GM21360 (cell line): ENCODE results near the gene SUPT3H.

Experiments
- ATAC-seq: cut with Tn5 transposase; IDR thresholded peaks from one replicate; pipeline ENCODE4 v1.9.1; 2021; ENCODE audit warnings: mild to moderate bottlenecking, moderate library complexity; ENCODE audit not compliant: unreplicated experiment

SUPT3H gene

GRCh38 chr6:45394586-45395095 lies 16.9 kb upstream of the SUPT3H start:
- no peak for ATAC-seq

- ATAC-seq = no peak
Measured at GRCh38 chr6:45388328-45388727, 10.6 kb upstream of the SUPT3H start.

DNA sequence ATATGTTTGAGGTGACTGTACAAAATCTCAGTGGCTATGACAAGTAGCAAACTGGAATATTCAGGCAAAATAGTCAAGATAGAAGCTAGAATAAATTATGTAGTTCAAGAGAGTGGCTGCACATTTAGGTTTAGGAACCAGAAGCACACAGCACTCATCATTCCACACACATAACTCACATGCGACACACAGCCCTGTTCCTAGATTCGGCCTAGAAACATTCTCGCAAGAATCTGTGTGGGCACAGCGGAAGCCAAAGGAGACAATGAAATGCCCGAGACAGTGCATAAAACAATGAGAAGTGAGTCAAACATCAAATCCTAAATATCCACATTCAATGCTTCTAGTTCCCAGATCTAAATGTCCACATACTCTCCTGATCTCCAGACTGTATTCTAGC lies 9.5 kb upstream of the SUPT3H start:
- no peak for ATAC-seq

GRCh38 chr6:45386501-45386900 lies 8.8 kb upstream of the SUPT3H start:
- ATAC-seq = no peak

DNA sequence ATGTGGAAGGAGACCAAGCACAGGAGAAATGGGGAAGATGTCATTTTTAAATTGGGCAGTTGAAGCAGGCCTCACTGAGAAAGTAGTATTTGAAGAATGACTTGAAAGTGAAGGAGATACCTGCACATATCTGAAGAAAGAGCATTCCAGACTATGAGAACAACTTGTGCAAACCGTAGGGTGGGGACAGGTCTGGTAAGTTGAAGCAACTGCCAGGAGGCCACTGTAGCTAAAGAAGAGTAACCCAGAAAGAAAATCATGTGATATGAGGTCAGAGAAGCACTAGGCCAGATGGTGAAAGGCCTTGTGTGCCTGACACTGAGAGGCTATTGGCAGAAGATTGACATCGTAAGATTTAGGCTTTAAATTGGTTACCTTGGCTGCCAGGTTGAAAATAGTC lies 4.7 kb upstream of the SUPT3H start:
- ATAC-seq = no peak

DNA sequence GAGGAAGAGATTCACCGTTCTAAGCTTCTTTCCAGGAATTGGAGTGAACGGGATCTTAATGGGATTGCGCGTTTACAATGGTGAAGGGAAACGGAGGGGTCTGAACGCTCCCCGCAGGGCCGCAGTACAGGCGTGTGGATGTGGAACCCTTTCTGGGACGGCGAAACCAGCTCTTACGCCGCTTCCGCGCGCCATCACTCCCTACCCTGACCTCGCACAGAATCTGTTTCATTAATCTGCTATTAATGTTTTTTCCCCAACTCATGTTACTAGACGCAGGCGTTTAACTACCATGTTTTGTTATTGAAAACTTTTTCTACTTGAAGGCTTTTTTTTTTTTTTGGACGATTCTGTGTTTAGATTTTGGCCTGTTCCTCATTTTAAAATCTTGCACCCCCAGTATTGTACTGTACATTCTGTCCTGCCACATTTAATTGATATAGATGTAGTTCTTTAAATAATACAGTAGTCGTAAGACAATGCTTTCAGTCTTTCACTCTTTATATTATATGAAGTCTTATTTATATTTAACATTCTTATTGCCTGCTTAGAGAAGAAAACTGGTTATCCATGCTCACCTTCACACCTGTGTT lies 696 bp upstream of the SUPT3H start:
- peak; percentile 15 for ATAC-seq

GRCh38 chr6:45377043-45377553 lies 636 bp downstream of the SUPT3H start:
- peak; percentile 4 for ATAC-seq

DNA sequence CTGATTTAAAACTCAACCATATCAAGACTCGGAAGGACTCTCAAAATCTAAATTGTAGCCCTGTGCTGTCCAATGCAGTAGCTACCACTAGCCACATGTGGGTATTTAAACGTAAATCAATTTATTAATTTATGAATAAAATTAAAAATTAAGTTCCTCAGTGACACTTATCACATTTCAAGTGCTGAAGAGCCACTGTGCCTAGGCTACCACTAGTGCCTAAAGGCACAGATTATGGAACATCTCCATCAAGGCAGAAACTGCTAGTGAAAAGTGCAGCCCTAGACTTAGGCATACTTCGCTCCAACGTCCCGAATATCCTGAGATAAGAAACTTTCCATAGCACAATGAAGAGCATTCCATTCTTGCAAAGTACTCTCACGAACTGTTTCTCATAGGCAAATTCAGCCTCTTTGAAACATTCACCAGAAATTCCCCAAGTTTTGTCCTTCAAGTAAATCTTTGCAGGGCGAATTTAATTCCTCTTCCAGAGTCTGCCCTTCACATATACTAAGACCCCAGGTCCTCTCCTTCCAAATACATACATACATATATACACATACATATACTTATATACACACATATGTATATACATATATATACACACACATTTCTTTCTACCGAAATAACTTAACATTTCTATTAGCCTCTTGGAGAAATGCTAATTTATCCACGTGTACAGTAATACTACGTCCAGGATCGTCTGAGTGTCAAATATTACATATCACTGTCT lies 1.3 kb downstream of the SUPT3H start:
- no peak for ATAC-seq

GRCh38 chr6:45375449-45375848 lies 2.3 kb downstream of the SUPT3H start:
- ATAC-seq = no peak

DNA sequence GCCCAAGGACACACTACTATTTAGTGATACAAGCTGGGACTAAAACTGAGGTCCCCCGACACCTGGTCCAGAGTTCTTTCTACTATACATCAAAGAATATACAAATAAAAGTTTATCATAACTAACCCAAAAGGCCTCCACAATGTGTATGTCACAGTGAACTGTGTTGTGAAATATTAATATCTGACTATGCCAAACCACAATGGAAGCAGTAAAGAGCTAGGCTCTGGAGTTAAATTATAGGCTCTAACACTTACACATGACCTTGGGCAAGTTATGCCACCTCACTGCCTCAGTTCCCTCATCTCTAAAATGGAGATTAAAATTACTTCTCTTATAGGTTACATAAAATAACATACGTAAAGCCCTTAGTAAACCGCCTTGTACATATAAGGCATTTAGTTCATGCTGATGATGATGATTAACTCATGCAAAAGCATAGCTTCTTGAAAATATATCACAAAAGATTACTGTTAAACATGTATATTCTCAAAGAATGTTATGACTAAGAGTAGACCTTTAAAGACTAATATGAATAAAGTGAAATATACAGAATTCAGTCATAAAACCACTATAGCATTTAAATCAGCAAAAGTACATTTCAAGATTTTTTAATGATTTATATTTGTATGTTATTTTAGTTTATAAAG lies 5.7 kb downstream of the SUPT3H start:
- ATAC-seq = no peak

DNA sequence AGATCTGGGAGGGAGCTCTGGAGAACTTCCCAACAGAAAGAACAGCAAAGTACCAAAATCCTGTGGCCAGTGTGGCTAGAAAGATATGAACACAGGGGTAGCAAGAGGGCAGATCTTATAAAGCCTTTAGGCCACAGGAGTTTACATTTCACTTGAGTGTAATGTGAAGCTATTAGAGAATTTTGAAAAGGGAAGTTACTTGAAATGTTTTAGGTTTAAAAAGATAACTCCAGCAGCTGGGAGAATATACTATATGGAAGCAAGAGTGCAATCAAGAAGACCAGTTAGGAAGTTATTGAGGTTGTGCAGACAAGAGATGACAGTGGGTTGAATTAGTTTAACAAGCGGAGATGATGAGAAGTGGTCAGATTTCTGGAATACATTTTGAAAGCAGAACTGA lies 7.9 kb downstream of the SUPT3H start:
- no peak for ATAC-seq

DNA sequence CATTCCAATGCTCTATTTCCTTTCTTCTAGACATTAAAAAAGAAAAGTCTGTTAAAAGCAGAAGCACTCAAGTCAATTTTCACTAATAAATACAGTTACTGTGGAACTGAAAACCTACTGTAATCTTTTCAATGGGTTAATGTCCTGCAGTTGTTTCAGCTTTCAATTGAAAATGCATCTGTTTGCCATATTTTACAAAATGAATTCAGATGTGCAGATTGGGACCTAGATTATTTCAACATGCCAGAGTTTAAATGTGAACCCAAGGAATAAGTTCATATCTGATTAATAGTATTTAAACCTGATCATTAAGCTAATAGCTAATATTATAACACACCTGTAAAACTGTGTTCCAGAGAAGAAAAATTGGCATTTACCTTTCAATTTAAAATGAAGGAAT lies 9.7 kb downstream of the SUPT3H start:
- no peak for ATAC-seq

GRCh38 chr6:45366534-45366933 lies 11.2 kb downstream of the SUPT3H start:
- no peak for ATAC-seq

- ATAC-seq = no peak
Measured at GRCh38 chr6:45365036-45365435, 12.7 kb downstream of the SUPT3H start.

DNA sequence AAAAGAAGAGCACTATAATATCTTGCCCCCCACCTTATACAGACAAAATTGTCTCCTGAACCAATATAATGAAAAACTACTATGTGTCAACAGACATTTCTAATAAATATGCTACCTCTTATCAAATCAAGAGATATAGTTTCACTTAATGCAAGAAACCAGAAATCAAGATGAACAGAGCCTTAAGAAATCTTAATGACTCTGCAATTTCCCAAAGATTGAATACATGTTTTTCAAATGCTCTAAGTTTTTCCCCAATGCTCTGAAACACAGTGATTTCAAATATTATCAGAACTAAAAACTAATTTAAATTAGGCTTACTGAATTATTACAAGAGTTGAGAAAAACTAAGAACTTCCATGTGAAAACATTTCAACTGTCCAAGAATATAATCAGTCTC lies 13.3 kb downstream of the SUPT3H start:
- ATAC-seq = no peak

- ATAC-seq = no peak
Measured at GRCh38 chr6:45353654-45354053, 24.1 kb downstream of the SUPT3H start.

- ATAC-seq = no peak
Measured at GRCh38 chr6:45351667-45352066, 26.1 kb downstream of the SUPT3H start.

GRCh38 chr6:45351076-45351475 lies 26.7 kb downstream of the SUPT3H start:
- ATAC-seq = no peak

DNA sequence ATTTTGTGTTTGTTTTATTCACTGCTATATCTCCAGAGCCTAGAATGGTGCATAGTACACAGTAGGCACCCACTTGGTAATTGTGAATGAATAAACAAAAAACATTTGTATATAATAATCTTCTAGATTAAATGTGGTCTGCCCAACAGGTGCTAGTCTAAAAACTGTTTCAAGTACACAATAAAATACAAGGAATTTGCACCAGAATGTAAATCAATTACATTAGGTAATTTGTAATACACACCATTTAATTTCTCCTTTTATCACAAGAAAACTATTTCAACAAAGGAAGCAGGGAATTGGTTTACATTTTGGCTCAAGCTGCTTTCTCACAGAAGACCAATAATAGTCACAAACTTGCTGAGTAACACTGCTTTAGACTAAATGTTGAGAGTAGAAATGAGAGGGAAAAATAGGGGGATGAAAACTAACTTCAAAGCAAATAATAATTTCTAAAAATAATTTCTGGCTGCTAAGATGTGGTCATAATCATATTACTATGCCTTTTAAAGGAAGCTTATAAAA lies 27.5 kb downstream of the SUPT3H start:
- ATAC-seq = no peak

GRCh38 chr6:45344900-45345299 lies 32.8 kb downstream of the SUPT3H start:
- ATAC-seq = no peak

GRCh38 chr6:45328523-45328922 lies 49.2 kb downstream of the SUPT3H start:
- no peak for ATAC-seq
